BJ (cell line): ENCODE results near the gene ROS1. TPM values are rescaled to one million over a fixed set of nuclear protein-coding genes. Genes with fewer than 3 reads are reported as not detected.

Experiments used
- CTCF ChIA-PET: fragments of 350-600 bp; formaldehyde crosslinking; extraction: SDS; loops from one replicate; lab custom pipeline; 2021; ENCODE audit warnings: antibody characterized with exemption, inconsistent platforms; lab: Yijun Ruan, JAX
- POLR2A ChIA-PET: fragments of 300-600 bp; sonication (Branson Sonifier 250); formaldehyde crosslinking; extraction: SDS; loops from one replicate; lab custom pipeline; 2021; ENCODE audit warnings: antibody characterized with exemption; lab: Charles Lee
- DNase-seq: peaks from one replicate; pipeline ENCODE4 v3.0.0-alpha.2; 2011; ENCODE audit warnings: low read depth
- H3K27me3 ChIP-seq: 2 replicates; pipeline ENCODE4 v1.6.0; 2011; ENCODE audit warnings: low read length; ENCODE audit not compliant: control insufficient read depth, insufficient read depth
- H3K36me3 ChIP-seq: 2 replicates; pipeline ENCODE4 v1.5.1; 2011; ENCODE audit warnings: low read length; ENCODE audit not compliant: control insufficient read depth, insufficient read depth
- H3K4me3 ChIP-seq: 2 replicates; pipeline ENCODE4 v1.5.1; 2011; ENCODE audit warnings: low read depth, mild to moderate bottlenecking, control low read depth, low read length
- CTCF ChIP-seq: IDR thresholded peaks from 2 replicates; pipeline ENCODE4 v1.5.1; 2011; ENCODE audit warnings: low read depth, mild to moderate bottlenecking, control low read depth, inconsistent platforms, low read length, moderate library complexity; ENCODE audit not compliant: insufficient read depth
- polyA plus RNA-seq: library from polyadenylated mRNA; depleted of rRNA; stranded (reverse); fragments of >200 nt; gene quantifications from 2 replicates; pipeline ENCODE4 v1.2.3, GENCODE V29; 2011

ROS1 gene
- polyA plus RNA-seq, 1 experiment: 0.16 TPM

GRCh38 chr6:117456998-117457397 lies 31.3 kb upstream of the ROS1 start:
- CTCF ChIA-PET: interaction anchor here (1.0 to 1.5 kb wide), 6 partner anchors 90 to 105 kb away, joined by 3 to 4 read pairs (median 4); no protein-coding TSS in a partner anchor
- POLR2A ChIA-PET: no interaction called here
- TF ChIP-seq CTCF: no peak

GRCh38 chr6:117456250-117456649 lies 30.5 kb upstream of the ROS1 start:
- Histone ChIP-seq H3K4me3 (no peak overlapping the region), H3K36me3 (no peaks in the 10 kb centered on the region), H3K27me3 (no peaks in the 10 kb centered on the region)
- POLR2A ChIA-PET: no interaction called here
- DNase-seq: no peak
- no peak for TF ChIP-seq CTCF
- CTCF ChIA-PET: interaction anchor here (1.2 to 1.5 kb wide), 4 partner anchors 91 to 149 kb away, joined by 3 to 4 read pairs (median 4); no protein-coding TSS in a partner anchor

More at GRCh38 chr6:117456998-117457397, 31.3 kb upstream of the ROS1 start:
- no peak for DNase-seq
- Histone ChIP-seq H3K4me3 (no peak overlapping the region), H3K27me3 (no peaks in the 10 kb centered on the region), H3K36me3 (no peaks in the 10 kb centered on the region)

GRCh38 chr6:117451671-117452070 lies 25.9 kb upstream of the ROS1 start:
- DNase-seq: no peak

GRCh38 chr6:117449549-117450439 lies 24.1 kb upstream of the ROS1 start:
- Histone ChIP-seq H3K36me3 (no peaks in the 10 kb centered on the region), H3K27me3 (no peaks in the 10 kb centered on the region), H3K4me3 (no peak overlapping the region)
- TF ChIP-seq CTCF: peak; percentile 61
- ChIA-PET CTCF (interaction anchor here (0.6 to 7.0 kb wide), 39 partner anchors 9 to 256 kb away, joined by 3 to 110 read pairs (median 4); partner anchors contain the start of genes DCBLD1 and GOPC), POLR2A (interaction anchor here (0.6 kb wide), 1 partner anchor 105 kb away, joined by 15 read pairs; no protein-coding TSS in a partner anchor)
- no peak for DNase-seq

More at GRCh38 chr6:117451671-117452070, 25.9 kb upstream of the ROS1 start:
- H3K4me3 ChIP-seq: no peak overlapping the region
- no peaks in the 10 kb centered on the region for H3K36me3 ChIP-seq
- H3K27me3 ChIP-seq: no peaks in the 10 kb centered on the region
- CTCF ChIA-PET: interaction anchor here (0.7 to 7.0 kb wide), 4 partner anchors 53 to 152 kb away, joined by 3 to 110 read pairs (median 3); partner anchors contain the start of gene GOPC
- POLR2A ChIA-PET: interaction anchor here (1.1 kb wide), 1 partner anchor 25 kb away, joined by 3 read pairs; no protein-coding TSS in a partner anchor
- no peak for TF ChIP-seq CTCF
